ENCODE results near the gene ALKAL2. TPM values are rescaled to one million over a fixed set of nuclear protein-coding genes. Genes with fewer than 3 reads are reported as not detected.
"Not testable (repeated sequence)": the region's sequence is repeated elsewhere in the genome, so short reads cannot be mapped to it uniquely, and the experiment has no call there.

The ALKAL2 gene
- total RNA-seq = not detected

GRCh38 chr2:287911-288757 lies at the start of gene ALKAL2:
TSS of gene ALKAL2 (minus strand) at chr2:288091. CDS start at chr2:287835, 256 bp downstream.
- Mint-ChIP-seq H3K9me3 (no peaks in the 10 kb centered on the region), H3K36me3 (ENCODE audit: low read depth) (no peaks in the 10 kb centered on the region), H3K4me1 (peaks cover 5% of the 10 kb centered on the region), H3K27me3 (peaks cover 50% of the 10 kb centered on the region), H3K27ac (no peak within 1 kb of the TSS), H3K4me3 (no peak within 1 kb of the TSS)
- ChIA-PET CTCF (no interaction called here), POLR2A (no interaction called here)
- DNase-seq = no peak

GRCh38 chr2:336949-337348 lies 49.1 kb upstream of the ALKAL2 start:
- H3K9me3 Mint-ChIP-seq = peaks cover 26% of the 10 kb centered on the region
- DNase-seq; H3K4me3 Mint-ChIP-seq; POLR2A ChIA-PET; CTCF ChIA-PET; H3K27ac Mint-ChIP-seq; H3K4me1 Mint-ChIP-seq; H3K27me3 Mint-ChIP-seq; H3K36me3 Mint-ChIP-seq (ENCODE audit: low read depth): not testable (repeated sequence)

GRCh38 chr2:336360-336759 lies 48.5 kb upstream of the ALKAL2 start:
- Mint-ChIP-seq H3K36me3 (ENCODE audit: low read depth) (no peaks in the 10 kb centered on the region), H3K4me3 (no peak overlapping the region), H3K4me1 (no peaks in the 10 kb centered on the region), H3K27ac (no peak overlapping the region), H3K9me3 (peaks cover 26% of the 10 kb centered on the region), H3K27me3 (peaks cover 2% of the 10 kb centered on the region)
- ChIA-PET POLR2A (no interaction called here), CTCF (no interaction called here)
- DNase-seq = no peak

- Mint-ChIP-seq H3K4me3 (no peak overlapping the region), H3K27me3 (peaks cover 11% of the 10 kb centered on the region), H3K27ac (no peak overlapping the region), H3K9me3 (peaks cover 19% of the 10 kb centered on the region), H3K4me1 (no peaks in the 10 kb centered on the region), H3K36me3 (ENCODE audit: low read depth) (no peaks in the 10 kb centered on the region)
- ChIA-PET POLR2A (no interaction called here), CTCF (no interaction called here)
- DNase-seq = no peak
Observed at GRCh38 chr2:332592-332991, 44.7 kb upstream of the ALKAL2 start.

- H3K27ac Mint-ChIP-seq = no peak overlapping the region
- peaks cover 34% of the 10 kb centered on the region for H3K27me3 Mint-ChIP-seq
- peaks cover 2% of the 10 kb centered on the region for H3K36me3 Mint-ChIP-seq (ENCODE audit: low read depth)
- H3K4me3 Mint-ChIP-seq = no peak overlapping the region
- no peak for DNase-seq
- no peaks in the 10 kb centered on the region for H3K4me1 Mint-ChIP-seq
- ChIA-PET CTCF (interaction anchor here (0.6 kb wide), 1 partner anchor 9 kb away, joined by 3 read pairs; no protein-coding TSS in a partner anchor), POLR2A (no interaction called here)
- H3K9me3 Mint-ChIP-seq = peaks cover 11% of the 10 kb centered on the region
Observed at GRCh38 chr2:328761-329160, 40.9 kb upstream of the ALKAL2 start.

- Mint-ChIP-seq H3K4me1 (peaks cover 11% of the 10 kb centered on the region), H3K27ac (no peak overlapping the region), H3K4me3 (no peak overlapping the region), H3K36me3 (ENCODE audit: low read depth) (peaks cover 4% of the 10 kb centered on the region), H3K9me3 (peaks cover 13% of the 10 kb centered on the region), H3K27me3 (peaks cover 23% of the 10 kb centered on the region)
- POLR2A ChIA-PET = no interaction called here
- DNase-seq = no peak
- CTCF ChIA-PET = no interaction called here
Observed at GRCh38 chr2:323035-323434, 35.1 kb upstream of the ALKAL2 start.

GRCh38 chr2:322326-322725 lies 34.4 kb upstream of the ALKAL2 start:
- Mint-ChIP-seq H3K27ac (no peak overlapping the region), H3K36me3 (ENCODE audit: low read depth) (peaks cover 4% of the 10 kb centered on the region), H3K9me3 (peaks cover 12% of the 10 kb centered on the region), H3K4me3 (no peak overlapping the region), H3K4me1 (peaks cover 16% of the 10 kb centered on the region), H3K27me3 (peaks cover 22% of the 10 kb centered on the region)
- DNase-seq = no peak
- ChIA-PET POLR2A (no interaction called here), CTCF (no interaction called here)

GRCh38 chr2:320561-320960 lies 32.7 kb upstream of the ALKAL2 start:
- Mint-ChIP-seq H3K27ac (no peak overlapping the region), H3K4me1 (peaks cover 16% of the 10 kb centered on the region), H3K27me3 (peaks cover 13% of the 10 kb centered on the region), H3K36me3 (ENCODE audit: low read depth) (peaks cover 2% of the 10 kb centered on the region), H3K9me3 (peaks cover 5% of the 10 kb centered on the region), H3K4me3 (no peak overlapping the region)
- DNase-seq = no peak
- ChIA-PET CTCF (no interaction called here), POLR2A (no interaction called here)

GRCh38 chr2:319059-319600 lies 31.2 kb upstream of the ALKAL2 start:
- no peak overlapping the region for H3K4me3 Mint-ChIP-seq
- H3K27ac Mint-ChIP-seq = no peak overlapping the region
- H3K27me3 Mint-ChIP-seq = peaks cover 1% of the 10 kb centered on the region
- peaks cover 5% of the 10 kb centered on the region for H3K9me3 Mint-ChIP-seq
- ChIA-PET CTCF (interaction anchor here (0.6 to 1.0 kb wide), 2 partner anchors 10 kb away, joined by 3 to 4 read pairs; no protein-coding TSS in a partner anchor), POLR2A (no interaction called here)
- no peak for DNase-seq
- H3K4me1 Mint-ChIP-seq = peaks cover 16% of the 10 kb centered on the region
- H3K36me3 Mint-ChIP-seq (ENCODE audit: low read depth) = peaks cover 2% of the 10 kb centered on the region

- peaks cover 5% of the 10 kb centered on the region for H3K9me3 Mint-ChIP-seq
- peaks cover 2% of the 10 kb centered on the region for H3K36me3 Mint-ChIP-seq (ENCODE audit: low read depth)
- POLR2A ChIA-PET = no interaction called here
- H3K4me3 Mint-ChIP-seq = peak overlapping the region; percentile 39
- CTCF ChIA-PET = interaction anchor here (0.8 kb wide), 1 partner anchor 59 kb away, joined by 4 read pairs; no protein-coding TSS in a partner anchor
- H3K27ac Mint-ChIP-seq = peak overlapping the region; percentile 81
- peaks cover 16% of the 10 kb centered on the region for H3K4me1 Mint-ChIP-seq
- H3K27me3 Mint-ChIP-seq = no peaks in the 10 kb centered on the region
- DNase-seq = peak; percentile 12
Observed at GRCh38 chr2:317501-318424, 29.9 kb upstream of the ALKAL2 start.

- ChIA-PET CTCF (interaction anchor here (0.8 to 1.9 kb wide), 2 partner anchors 11 to 27 kb away, joined by 3 to 5 read pairs; no protein-coding TSS in a partner anchor), POLR2A (no interaction called here)
- no peak for DNase-seq
- H3K9me3 Mint-ChIP-seq = peaks cover 5% of the 10 kb centered on the region
- peaks cover 16% of the 10 kb centered on the region for H3K4me1 Mint-ChIP-seq
- no peak overlapping the region for H3K4me3 Mint-ChIP-seq
- no peak overlapping the region for H3K27ac Mint-ChIP-seq
- H3K27me3 Mint-ChIP-seq = peaks cover 1% of the 10 kb centered on the region
- peaks cover 2% of the 10 kb centered on the region for H3K36me3 Mint-ChIP-seq (ENCODE audit: low read depth)
Observed at GRCh38 chr2:316381-316780, 28.5 kb upstream of the ALKAL2 start.

GRCh38 chr2:315925-316324 lies 28.0 kb upstream of the ALKAL2 start:
- POLR2A ChIA-PET; H3K4me3 Mint-ChIP-seq; DNase-seq; H3K27ac Mint-ChIP-seq; H3K36me3 Mint-ChIP-seq (ENCODE audit: low read depth); H3K9me3 Mint-ChIP-seq; H3K27me3 Mint-ChIP-seq: not testable (repeated sequence)
- CTCF ChIA-PET = interaction anchor here (1.9 kb wide), 1 partner anchor 26 kb away, joined by 5 read pairs; no protein-coding TSS in a partner anchor
- peaks cover 16% of the 10 kb centered on the region for H3K4me1 Mint-ChIP-seq

Measured in activated CD4-positive, alpha-beta T cell treated with anti-CD3 and anti-CD28 coated beads, Interleukin-2, amount 10 ng/mL, durations not matched to agents 7 days and 5 days (primary cell).